ENCODE data around the gene CAMKK2.
"Not testable (repeated sequence)": the region's sequence is repeated elsewhere in the genome, so short reads cannot be mapped to it uniquely, and the experiment has no call there.

CAMKK2 gene

GRCh38 chr12:121284551-121285390, 11.7 kb downstream of the CAMKK2 start:
- no peak for DNase-seq (ENCODE audit: low read depth)
- TF ChIP-seq POLR2A (IDR thresholded peaks at IDR 0.05; ENCODE audit: extremely low read depth, insufficient read length): no peak
- TF ChIP-seq CTCF (IDR thresholded peaks at IDR 0.05; ENCODE audit: low read depth, low read length): no peak
- TF ChIP-seq MAX (IDR thresholded peaks at IDR 0.05; ENCODE audit: low read depth, low read length): no peak
- TF ChIP-seq MYC (IDR thresholded peaks at IDR 0.05; ENCODE audit: low read depth, low read length): no peak
- H3K4me3 ChIP-seq (ENCODE audit: low read depth, low read length): no peak overlapping the region

GRCh38 chr12:121283841-121284240, 12.7 kb downstream of the CAMKK2 start:
- DNase-seq (ENCODE audit: low read depth): no peak
- TF ChIP-seq MAX (IDR thresholded peaks at IDR 0.05; ENCODE audit: low read depth, low read length) (no peak), CTCF (IDR thresholded peaks at IDR 0.05; ENCODE audit: low read depth, low read length) (no peak), MYC (IDR thresholded peaks at IDR 0.05; ENCODE audit: low read depth, low read length) (no peak), POLR2A (IDR thresholded peaks at IDR 0.05; ENCODE audit: extremely low read depth, insufficient read length) (no peak)

GRCh38 chr12:121283388-121283787, 13.1 kb downstream of the CAMKK2 start:
- no peak overlapping the region for H3K4me3 ChIP-seq (ENCODE audit: low read depth, low read length)
- DNase-seq (ENCODE audit: low read depth): no peak
- TF ChIP-seq MAX (IDR thresholded peaks at IDR 0.05; ENCODE audit: low read depth, low read length): no peak
- TF ChIP-seq MYC (IDR thresholded peaks at IDR 0.05; ENCODE audit: low read depth, low read length): no peak
- TF ChIP-seq POLR2A (IDR thresholded peaks at IDR 0.05; ENCODE audit: extremely low read depth, insufficient read length): no peak
- no peak for TF ChIP-seq CTCF (IDR thresholded peaks at IDR 0.05; ENCODE audit: low read depth, low read length)

More at GRCh38 chr12:121283841-121284240, 12.7 kb downstream of the CAMKK2 start:
- no peak overlapping the region for H3K4me3 ChIP-seq (ENCODE audit: low read depth, low read length)

- not testable (repeated sequence) for H3K4me3 ChIP-seq (ENCODE audit: low read depth, low read length); DNase-seq (ENCODE audit: low read depth)
Measured at GRCh38 chr12:121282910-121283309, 13.6 kb downstream of the CAMKK2 start.

GRCh38 chr12:121282072-121282742, 14.3 kb downstream of the CAMKK2 start:
- no peak for DNase-seq (ENCODE audit: low read depth)
- no peak overlapping the region for H3K4me3 ChIP-seq (ENCODE audit: low read depth, low read length)
- TF ChIP-seq CTCF (IDR thresholded peaks at IDR 0.05; ENCODE audit: low read depth, low read length): no peak
- no peak for TF ChIP-seq POLR2A (IDR thresholded peaks at IDR 0.05; ENCODE audit: extremely low read depth, insufficient read length)
- TF ChIP-seq MAX (IDR thresholded peaks at IDR 0.05; ENCODE audit: low read depth, low read length): no peak
- TF ChIP-seq MYC (IDR thresholded peaks at IDR 0.05; ENCODE audit: low read depth, low read length): no peak

- H3K4me3 ChIP-seq (ENCODE audit: low read depth, low read length); DNase-seq (ENCODE audit: low read depth): not testable (repeated sequence)
Measured at GRCh38 chr12:121281116-121281515, 15.4 kb downstream of the CAMKK2 start.

- DNase-seq (ENCODE audit: low read depth); H3K4me3 ChIP-seq (ENCODE audit: low read depth, low read length): not testable (repeated sequence)
Measured at GRCh38 chr12:121280531-121280930, 16.0 kb downstream of the CAMKK2 start.

All from NB4 (cell line).